ENCODE results near the gene LATS1. TPM values are rescaled to one million over a fixed set of nuclear protein-coding genes. Genes with fewer than 3 reads are reported as not detected.
A peak's percentile ranks its signal among the peaks of the same experiment; 100 is the strongest.

The LATS1 gene
- total RNA-seq, 1 donor from 2014 or later, result 11.9 TPM

DNA sequence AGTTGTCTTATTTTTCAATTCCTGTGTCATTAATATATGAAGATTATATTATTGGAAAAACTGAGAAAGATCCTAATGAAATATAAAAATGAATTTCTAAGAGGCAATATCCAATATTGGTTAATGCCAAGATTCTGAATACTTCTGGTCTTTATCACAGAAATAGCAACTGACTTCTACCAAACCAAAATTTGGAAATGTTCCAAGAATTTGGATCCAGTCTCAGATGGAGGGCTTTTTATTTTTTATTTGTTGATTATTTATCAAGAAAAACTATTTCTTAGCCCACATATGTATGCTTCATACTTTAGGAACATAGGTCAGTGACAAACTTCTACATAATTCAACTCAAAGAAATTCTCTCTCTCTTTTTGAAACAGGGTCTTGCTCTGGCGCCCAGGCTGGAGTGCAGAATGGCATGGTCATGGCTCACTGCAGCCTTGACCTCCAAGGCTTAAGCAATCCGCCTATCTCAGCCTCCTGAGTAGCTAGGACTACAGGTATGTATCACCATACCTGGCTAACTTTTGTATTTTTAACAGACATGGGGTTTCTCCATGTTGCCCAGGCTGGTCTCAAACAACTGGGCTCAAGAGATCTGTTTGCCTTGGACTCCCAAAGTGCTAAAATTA, 15.3 kb upstream of the LATS1 start:
- no peaks in the 10 kb centered on the region for H3K27me3 ChIP-seq
- no peak overlapping the region for H3K27ac ChIP-seq
- TF ChIP-seq, protein P1, sequence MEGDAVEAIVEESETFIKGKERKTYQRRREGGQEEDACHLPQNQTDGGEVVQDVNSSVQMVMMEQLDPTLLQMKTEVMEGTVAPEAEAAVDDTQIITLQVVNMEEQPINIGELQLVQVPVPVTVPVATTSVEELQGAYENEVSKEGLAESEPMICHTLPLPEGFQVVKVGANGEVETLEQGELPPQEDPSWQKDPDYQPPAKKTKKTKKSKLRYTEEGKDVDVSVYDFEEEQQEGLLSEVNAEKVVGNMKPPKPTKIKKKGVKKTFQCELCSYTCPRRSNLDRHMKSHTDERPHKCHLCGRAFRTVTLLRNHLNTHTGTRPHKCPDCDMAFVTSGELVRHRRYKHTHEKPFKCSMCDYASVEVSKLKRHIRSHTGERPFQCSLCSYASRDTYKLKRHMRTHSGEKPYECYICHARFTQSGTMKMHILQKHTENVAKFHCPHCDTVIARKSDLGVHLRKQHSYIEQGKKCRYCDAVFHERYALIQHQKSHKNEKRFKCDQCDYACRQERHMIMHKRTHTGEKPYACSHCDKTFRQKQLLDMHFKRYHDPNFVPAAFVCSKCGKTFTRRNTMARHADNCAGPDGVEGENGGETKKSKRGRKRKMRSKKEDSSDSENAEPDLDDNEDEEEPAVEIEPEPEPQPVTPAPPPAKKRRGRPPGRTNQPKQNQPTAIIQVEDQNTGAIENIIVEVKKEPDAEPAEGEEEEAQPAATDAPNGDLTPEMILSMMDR (IDR thresholded peaks at IDR 0.05), result no peak
- intact Hi-C loops (cut with DNase I), result no loop called here
- no peak for DNase-seq (ENCODE audit: low spot score in 2 of 2)
- H3K9me3 ChIP-seq, result no peaks in the 10 kb centered on the region
- no peaks in the 10 kb centered on the region for H3K4me1 ChIP-seq
- H3K4me3 ChIP-seq, result no peak overlapping the region
- peaks cover 67 to 68% of the 10 kb centered on the region in 2 donors for H3K36me3 ChIP-seq

DNA sequence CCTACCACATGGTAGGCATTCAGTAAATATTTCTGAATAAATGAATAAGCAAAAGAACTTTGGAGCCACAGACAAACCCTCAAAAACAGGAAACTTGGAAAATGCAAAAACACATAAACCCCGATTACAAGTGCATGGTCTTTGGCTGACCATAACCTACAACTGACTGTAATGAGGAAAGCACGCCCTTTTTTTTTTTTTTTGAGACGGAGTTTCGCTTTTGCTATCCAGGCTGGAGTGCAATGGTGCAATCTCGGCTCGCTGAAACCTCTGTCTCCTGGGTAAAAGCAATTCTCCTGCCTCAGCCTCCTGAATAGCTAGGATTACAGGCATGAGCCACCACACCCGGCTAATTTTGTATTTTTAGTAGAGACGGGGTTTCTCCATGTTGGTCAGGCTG, 11.9 kb upstream of the LATS1 start:
- TF ChIP-seq, protein P1 (IDR thresholded peaks at IDR 0.05), result no peak
- no peak overlapping the region for H3K4me3 ChIP-seq
- intact Hi-C loops (cut with DNase I), result no loop called here
- H3K27me3 ChIP-seq, result no peaks in the 10 kb centered on the region
- H3K4me1 ChIP-seq, result no peaks in the 10 kb centered on the region
- DNase-seq (ENCODE audit: low spot score in 2 of 2), result no peak
- H3K9me3 ChIP-seq, result no peaks in the 10 kb centered on the region
- peaks cover 47 to 67% of the 10 kb centered on the region in 2 donors for H3K36me3 ChIP-seq
- H3K27ac ChIP-seq, result no peak overlapping the region

GRCh38 chr6:149728499-149729234, 10.8 kb upstream of the LATS1 start:
- H3K4me3 ChIP-seq, result no peak overlapping the region
- DNase-seq (ENCODE audit: low spot score in 2 of 2), result peak in 1 of 2 donors; percentile 28
- no peak overlapping the region for H3K27ac ChIP-seq
- no peaks in the 10 kb centered on the region for H3K9me3 ChIP-seq
- intact Hi-C loops (cut with DNase I), result no loop called here
- TF ChIP-seq, protein P1 (IDR thresholded peaks at IDR 0.05), result no peak
- H3K27me3 ChIP-seq, result no peaks in the 10 kb centered on the region
- peaks cover 41 to 62% of the 10 kb centered on the region in 2 donors for H3K36me3 ChIP-seq
- H3K4me1 ChIP-seq, result no peaks in the 10 kb centered on the region

DNA sequence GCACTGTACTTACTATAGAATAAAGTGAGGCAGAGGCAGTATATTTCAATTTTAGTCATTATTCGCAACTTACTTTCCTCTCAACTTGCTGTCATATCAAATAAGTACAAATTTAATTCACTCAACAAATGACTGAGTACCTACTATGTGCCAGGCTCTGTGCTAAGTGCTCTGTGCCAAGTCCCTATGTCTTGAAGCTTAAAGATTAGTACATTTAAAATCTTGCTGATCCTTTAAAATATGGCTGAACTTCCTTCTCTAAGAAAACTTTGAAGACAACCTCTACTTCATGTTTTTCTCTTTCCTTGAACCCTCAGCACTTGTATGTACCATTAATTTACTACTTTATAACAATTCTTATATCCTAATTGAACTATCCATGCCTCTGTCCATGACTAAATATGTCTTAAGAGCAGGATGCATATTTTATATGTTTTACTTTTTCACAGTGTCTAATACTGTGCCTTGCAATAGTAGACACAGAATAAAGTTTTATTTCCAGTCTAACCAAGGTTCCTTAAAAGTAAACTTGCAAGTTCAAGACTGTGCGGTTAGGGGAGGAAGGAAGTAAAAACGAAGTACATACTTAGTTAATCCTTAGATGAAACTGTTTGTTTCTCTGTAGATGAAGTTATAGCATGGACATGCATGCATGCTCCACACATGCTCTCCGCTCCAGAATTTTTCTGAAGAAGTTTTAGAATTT, 10.0 kb upstream of the LATS1 start:
- no peaks in the 10 kb centered on the region for H3K27me3 ChIP-seq
- no peak for DNase-seq (ENCODE audit: low spot score in 2 of 2)
- TF ChIP-seq, protein P1 (IDR thresholded peaks at IDR 0.05), result no peak
- no peaks in the 10 kb centered on the region for H3K4me1 ChIP-seq
- intact Hi-C loops (cut with DNase I), result no loop called here
- no peak overlapping the region for H3K4me3 ChIP-seq
- no peak overlapping the region for H3K27ac ChIP-seq
- peaks cover 38 to 62% of the 10 kb centered on the region in 2 donors for H3K36me3 ChIP-seq
- no peaks in the 10 kb centered on the region for H3K9me3 ChIP-seq

DNA sequence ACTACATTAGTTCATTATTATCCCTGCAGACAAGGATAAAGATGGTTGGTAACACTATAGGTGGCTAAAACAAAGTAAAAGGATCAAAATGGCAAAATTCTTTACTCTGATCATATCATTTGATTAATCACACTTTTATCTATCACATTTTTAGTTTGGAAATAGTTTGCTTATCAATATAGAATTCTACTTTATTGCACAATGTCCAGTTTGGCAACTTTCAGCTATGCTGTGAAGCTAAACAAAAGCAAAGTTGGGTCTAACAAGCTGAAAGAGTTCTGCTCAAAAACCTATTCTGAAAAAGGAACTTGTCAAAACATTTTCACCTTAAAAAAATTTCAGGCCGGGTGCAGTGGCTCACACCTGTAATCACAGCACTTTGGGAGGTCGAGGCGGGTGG, 7.9 kb upstream of the LATS1 start:
- Histone ChIP-seq H3K27ac (no peak overlapping the region), H3K4me1 (no peaks in the 10 kb centered on the region), H3K9me3 (no peaks in the 10 kb centered on the region), H3K36me3 (peaks cover 22 to 43% of the 10 kb centered on the region in 2 donors), H3K4me3 (no peak overlapping the region), H3K27me3 (no peaks in the 10 kb centered on the region)
- TF ChIP-seq, protein P1 (IDR thresholded peaks at IDR 0.05), result no peak
- intact Hi-C loops (cut with DNase I), result no loop called here
- no peak for DNase-seq (ENCODE audit: low spot score in 2 of 2)

All from ascending aorta (tissue), 2 donors.